ENCODE results near the gene CALML3. TPM values are rescaled to one million over a fixed set of nuclear protein-coding genes. Genes with fewer than 3 reads are reported as not detected.

The CALML3 gene
- total RNA-seq, 1 experiment from 2014 or later: not detected

DNA sequence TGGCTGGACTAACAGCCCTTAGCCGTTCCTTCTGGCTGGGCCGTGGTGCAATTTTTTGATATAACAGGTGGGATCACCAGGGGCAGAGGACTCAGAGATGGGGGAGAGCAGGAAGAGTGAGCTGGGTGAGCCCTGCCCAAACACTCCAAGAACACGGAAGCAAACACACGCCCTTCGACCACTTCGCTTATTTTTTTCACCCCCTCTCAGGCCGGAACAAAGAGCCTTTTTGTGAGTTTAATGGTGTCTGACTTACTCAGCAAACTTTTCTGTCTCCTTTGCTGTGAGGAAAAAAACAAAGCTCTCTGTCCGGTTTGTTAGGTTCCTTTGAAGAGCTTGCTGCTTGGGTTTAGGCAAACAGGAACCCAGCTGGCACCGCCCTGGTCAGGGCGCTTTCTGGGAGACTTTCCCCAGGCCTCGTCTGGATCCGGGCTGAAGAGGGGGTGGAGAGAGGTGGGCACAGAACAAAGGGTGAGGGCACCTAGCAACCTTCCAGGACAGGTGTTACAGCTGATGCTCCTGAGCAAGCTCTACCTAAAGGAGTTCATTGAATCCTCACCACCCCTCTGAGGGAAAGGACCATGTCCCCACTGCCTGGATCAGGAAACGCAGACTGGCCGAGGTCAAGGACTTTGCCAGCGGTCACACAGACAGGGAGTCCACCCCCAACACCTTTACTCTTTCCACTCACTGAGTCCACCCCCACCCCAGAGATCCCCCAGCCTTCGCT is 23.3 kb downstream of the CALML3 start:
- no peak overlapping the region for H4K5ac ChIP-seq (ENCODE audit: insufficient read length, low read depth, low read length)
- no peak for TF ChIP-seq CTCF (conservative IDR thresholded peaks at IDR 0.05)
- no peak overlapping the region for H4K91ac ChIP-seq (ENCODE audit: insufficient read length, low read depth, low read length)
- no peaks in the 10 kb centered on the region for H3K23me2 ChIP-seq (ENCODE audit: insufficient read length, low read depth, low read length, poor library complexity, severe bottlenecking)
- Mint-ChIP-seq H3K36me3 (ENCODE audit: insufficient read depth in 1 of 3, low read depth in 3 of 3) (peaks cover 0 to 5% (median 2%) of the 10 kb centered on the region in 3 experiments; a peak in 3 of 7 replicates), H3K9me3 (peaks cover 7% of the 10 kb centered on the region in 2 experiments), H3K27me3 (ENCODE audit: low read depth) (no peaks in the 10 kb centered on the region; the same call in 1 of the 2 replicates), H3K4me3 (no peak overlapping the region), H3K4me1 (no peaks in the 10 kb centered on the region), H3K27ac (no peak overlapping the region)
- no peak overlapping the region for H2AFZ ChIP-seq (ENCODE audit: low read length)
- H3K27me3 ChIP-seq (ENCODE audit: insufficient read depth, low read length): no peaks in the 10 kb centered on the region
- no peak overlapping the region for H3K18ac ChIP-seq (ENCODE audit: insufficient read length, low read depth, low read length)
- H2BK20ac ChIP-seq (ENCODE audit: low read depth, low read length, poor library complexity, severe bottlenecking): no peak overlapping the region
- no peak overlapping the region for H3K9ac ChIP-seq (ENCODE audit: extremely low read depth, insufficient read length, low read length)
- no peaks in the 10 kb centered on the region for H4K20me1 ChIP-seq (ENCODE audit: control insufficient read depth, insufficient read depth, insufficient read length)
- H3K27ac ChIP-seq (ENCODE audit: insufficient read length, low read depth, low read length): no peak overlapping the region
- H3K79me1 ChIP-seq (ENCODE audit: insufficient read depth, low read depth, low read length, poor library complexity, severe bottlenecking): no peaks in the 10 kb centered on the region
- H3K4ac ChIP-seq (ENCODE audit: low read depth, low read length): no peak overlapping the region
- H3K56ac ChIP-seq (ENCODE audit: insufficient read length, low read depth, low read length): no peak overlapping the region
- no peak overlapping the region for H3T11ph ChIP-seq (ENCODE audit: low read length)
- H2BK12ac ChIP-seq (ENCODE audit: insufficient read length, low read depth, low read length): no peak overlapping the region
- no peaks in the 10 kb centered on the region for H3K9me3 ChIP-seq (ENCODE audit: control insufficient read depth, low read depth, low read length)
- H2AK5ac ChIP-seq (ENCODE audit: insufficient read length, low read length): no peak overlapping the region
- DNase-seq: no peak
- H3K79me2 ChIP-seq (ENCODE audit: insufficient read depth, low read length): no peaks in the 10 kb centered on the region
- no peak overlapping the region for H3K14ac ChIP-seq (ENCODE audit: insufficient read depth, low read length)
- no CpG with 5 or more reads among the region's 16 CpGs for whole genome bisulfite sequencing (ENCODE audit: extremely low coverage, insufficient read length, low lambda C conversion rate)
- H2BK15ac ChIP-seq (ENCODE audit: low read depth, low read length): no peak overlapping the region
- no peaks in the 10 kb centered on the region for H3K4me1 ChIP-seq (ENCODE audit: insufficient read depth, low read length)
- H2BK120ac ChIP-seq (ENCODE audit: low read depth, low read length, poor library complexity, severe bottlenecking): no peak overlapping the region
- no peak overlapping the region for H3K4me2 ChIP-seq (ENCODE audit: insufficient read depth, insufficient read length, low read length)
- H3K23ac ChIP-seq (ENCODE audit: insufficient read length, low read depth, low read length): no peak overlapping the region
- no peak overlapping the region for H4K8ac ChIP-seq (replicated peaks; ENCODE audit: insufficient read length, low read depth, low read length)
- H2BK5ac ChIP-seq (ENCODE audit: insufficient read length, low read length): no peak overlapping the region

Measured in H9 (cell line).